Prostate gland (tissue), 2 donors: ENCODE data around the gene AMBP. TPM values are rescaled to one million over a fixed set of nuclear protein-coding genes. Genes with fewer than 3 reads are reported as not detected.

Experiments
- DNase-seq: peaks from one replicate; pipeline ENCODE4 v3.0.0-alpha.2; 2019; ENCODE audit warnings: low spot score
- H3K27ac ChIP-seq, 2 donors: fragments of 200-600 bp; sonication (generic); 2 replicates each; pipeline ENCODE4 v1.5.1; 2017 to 2019
- H3K27me3 ChIP-seq: fragments of 200-600 bp; sonication (generic); replicated peaks from 2 replicates; pipeline ENCODE4 v1.5.1; 2019; ENCODE audit not compliant: insufficient read depth
- H3K36me3 ChIP-seq, 2 donors: fragments of 200-600 bp; sonication (generic); 1 replicate in 1 of 2; 2 replicates in 1 of 2; pipeline versions ENCODE4 v1.5.1 to v1.8.1; 2017 to 2019
- H3K4me1 ChIP-seq: fragments of 200-600 bp; sonication (generic); replicated peaks from 2 replicates; pipeline ENCODE4 v1.5.1; 2019
- H3K4me3 ChIP-seq, 2 donors: fragments of 200-600 bp; sonication (generic); 2 replicates each; pipeline ENCODE4 v1.5.1; 2017 to 2019
- H3K9me3 ChIP-seq: fragments of 200-600 bp; sonication (generic); 2 replicates; pipeline ENCODE4 v1.5.1; 2017
- CTCF ChIP-seq, 4 experiments: fragments of 200-600 bp in 2 of 4; fragments of 450-650 bp in 2 of 4; sonication (generic) in 2 of 4; IDR thresholded peaks; 1 replicate in 3 of 4; 2 replicates in 1 of 4; pipeline ENCODE4 v1.5.1; 2016 to 2019; ENCODE audit warnings: antibody characterized with exemption in 4 of 4, mild to moderate bottlenecking in 2 of 4, moderate library complexity in 2 of 4
- POLR2A ChIP-seq: fragments of 450-650 bp; IDR thresholded peaks from one replicate; pipeline ENCODE4 v1.6.1; 2016; ENCODE audit warnings: antibody characterized with exemption, mild to moderate bottlenecking
- POLR2AphosphoS5 ChIP-seq: sonication (generic); formaldehyde crosslinking; IDR thresholded peaks from one replicate; pipeline ENCODE4 v1.6.1; 2017; ENCODE audit warnings: antibody characterized with exemption
- WGBS: methylation state at CpG from one replicate; pipeline ENCODE4 v1.1.5; 2018; 5-methylcytosine and 5-hydroxymethylcytosine counted together
- intact Hi-C: fragments of 100-400 bp; cut with DNase I; formaldehyde crosslinking; loops from one replicate; pipeline ENCODE4 v1.14.2; 2022
- total RNA-seq, 2 donors: library from RNA; depleted of rRNA; stranded (reverse); fragments of >200 nt; gene quantifications; one replicate each; pipeline ENCODE4 v1.1.0, GENCODE V29; 2016

The AMBP gene
- total RNA-seq, 2 donors from 2014 or later: 0.23 to 1.5 TPM

DNA sequence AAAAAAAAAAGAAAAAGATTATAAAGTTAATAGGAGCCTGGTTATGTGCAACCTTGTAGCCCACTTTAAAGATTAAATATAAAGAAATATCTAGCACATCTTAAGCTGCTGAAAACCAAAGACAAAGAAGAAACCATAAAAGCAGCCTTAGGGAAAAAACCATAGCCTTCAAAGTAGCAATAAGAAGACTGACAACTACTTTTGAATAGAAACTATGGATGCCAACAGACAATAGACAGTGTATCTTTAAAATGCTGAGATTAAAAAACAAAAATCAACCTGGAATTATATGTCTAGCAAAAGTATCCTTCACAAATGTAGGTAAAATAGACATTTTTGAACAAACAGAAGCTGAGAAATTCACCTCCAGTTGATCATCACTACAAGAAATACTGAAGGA lies 24.4 kb upstream of the AMBP start:
- DNase-seq: no peak
- intact Hi-C loops: no loop called here
- H3K27ac ChIP-seq: no peak overlapping the region
- H3K36me3 ChIP-seq: no peaks in the 10 kb centered on the region
- H3K9me3 ChIP-seq: no peaks in the 10 kb centered on the region
- H3K27me3 ChIP-seq: no peaks in the 10 kb centered on the region
- H3K4me1 ChIP-seq: no peaks in the 10 kb centered on the region
- TF ChIP-seq POLR2A: no peak
- TF ChIP-seq CTCF (IDR thresholded peaks at IDR 0.05): no peak
- TF ChIP-seq POLR2AphosphoS5: no peak
- no peak overlapping the region for H3K4me3 ChIP-seq

DNA sequence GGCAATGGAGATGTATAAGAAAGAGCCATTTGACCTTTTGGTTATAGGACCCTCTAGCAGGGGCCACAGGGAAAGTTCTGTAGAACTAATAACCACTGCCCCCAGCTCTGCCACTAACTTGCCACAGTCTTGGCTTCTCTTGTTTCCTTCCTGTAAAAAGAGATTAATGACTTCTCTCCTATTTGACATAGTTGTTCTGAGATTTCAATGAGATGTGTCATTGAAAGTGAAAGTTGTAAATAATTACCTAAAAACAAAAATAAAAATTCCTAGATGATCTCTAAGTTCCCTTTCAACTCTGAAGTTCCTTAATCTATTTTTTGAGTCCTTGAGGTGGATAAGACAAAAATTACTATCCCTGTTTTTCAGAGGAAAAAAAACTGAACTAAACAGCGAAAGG lies 22.4 kb upstream of the AMBP start:
- 97% methylated on average over 1 of the region's 1 CpG for WGBS
- no peaks in the 10 kb centered on the region for H3K27me3 ChIP-seq
- H3K36me3 ChIP-seq: no peaks in the 10 kb centered on the region
- no peak overlapping the region for H3K4me3 ChIP-seq
- no peaks in the 10 kb centered on the region for H3K4me1 ChIP-seq
- H3K9me3 ChIP-seq: no peaks in the 10 kb centered on the region
- no peak for DNase-seq
- intact Hi-C loops: no loop called here
- TF ChIP-seq POLR2AphosphoS5 (no peak), POLR2A (no peak), CTCF (IDR thresholded peaks at IDR 0.05) (no peak)
- H3K27ac ChIP-seq: no peak overlapping the region

- intact Hi-C loops: no loop called here
- no peak for TF ChIP-seq POLR2AphosphoS5
- TF ChIP-seq CTCF (IDR thresholded peaks at IDR 0.05): no peak
- TF ChIP-seq POLR2A: no peak
- no peak overlapping the region for H3K27ac ChIP-seq
- H3K9me3 ChIP-seq: no peaks in the 10 kb centered on the region
- no peaks in the 10 kb centered on the region for H3K27me3 ChIP-seq
- no peak for DNase-seq
- 61% methylated on average over 2 of the region's 2 CpGs for WGBS
- no peak overlapping the region for H3K4me3 ChIP-seq
- H3K4me1 ChIP-seq: no peaks in the 10 kb centered on the region
- H3K36me3 ChIP-seq: no peaks in the 10 kb centered on the region
These were observed 21.7 kb upstream of the AMBP start for GRCh38 chr9:114099669-114100270.

GRCh38 chr9:114098936-114099668 lies 21.0 kb upstream of the AMBP start, which contains the start of gene KIF12:
Gene KIF12, minus strand, starts transcription at chr9:114099292. Its CDS starts 16 bp downstream, at chr9:114099276.
- Histone ChIP-seq H3K4me1 (no peaks in the 10 kb centered on the region), H3K36me3 (no peaks in the 10 kb centered on the region), H3K9me3 (no peaks in the 10 kb centered on the region), H3K4me3 (peak within 1 kb of the TSS; percentile 47 to 51), H3K27ac (no peak within 1 kb of the TSS), H3K27me3 (no peaks in the 10 kb centered on the region)
- WGBS: 34% methylated on average over 32 of the region's 32 CpGs
- DNase-seq: peak; percentile 26
- TF ChIP-seq POLR2AphosphoS5 (peak; percentile 14), CTCF (IDR thresholded peaks at IDR 0.05) (no peak), POLR2A (no peak)
- intact Hi-C loops: no loop called here
